Measurements from ENCODE around the gene PRAMEF11.

- TF ChIP-seq CTCF (IDR thresholded peaks at IDR 0.05; ENCODE audit: low read length) = no peak
- TF ChIP-seq EZH2 (IDR thresholded peaks at IDR 0.05; ENCODE audit: borderline replicate concordance, low read length) = no peak
Measured at GRCh38 chr1:12775443-12775842, 55.8 kb downstream of the PRAMEF11 start.

Measured in OCI-LY1 (cell line).